PFSK-1 (cell line): ENCODE results near the gene ZNF654.

Experiments
- FOXP2 ChIP-seq: optimal IDR thresholded peaks from 2 replicates; pipeline ENCODE3; 2011; ENCODE audit warnings: borderline replicate concordance, control low read depth, inconsistent platforms; ENCODE audit not compliant: insufficient read depth; ENCODE audit errors: extremely low read length, extremely low read depth
- POLR2AphosphoS5 ChIP-seq: IDR thresholded peaks from 2 replicates; pipeline ENCODE4 v1.6.1; 2012; ENCODE audit warnings: low read depth, mild to moderate bottlenecking, control low read depth, low read length, moderate library complexity
- SIN3A ChIP-seq: IDR thresholded peaks from 2 replicates; pipeline ENCODE4 v1.6.1; 2012; ENCODE audit warnings: mild to moderate bottlenecking, low read length, moderate library complexity, borderline replicate concordance; ENCODE audit not compliant: insufficient read depth
- TAF1 ChIP-seq: IDR thresholded peaks from 2 replicates; pipeline ENCODE4 v1.6.1; 2012; ENCODE audit warnings: low read length, control low read depth, borderline replicate concordance; ENCODE audit not compliant: insufficient read depth
- TF ChIP-seq, protein P1 (sequence below), 2 experiments: IDR thresholded peaks; 2 replicates each; pipeline versions ENCODE4 v1.6.1 to v1.8.0; 2011 to 2012; ENCODE audit warnings: low read depth in 2 of 2, low read length in 2 of 2, control low read depth in 1 of 2, inconsistent platforms in 1 of 2, mild to moderate bottlenecking in 1 of 2, moderate library complexity in 1 of 2; ENCODE audit not compliant: insufficient read depth in 1 of 2

The ZNF654 gene

DNA sequence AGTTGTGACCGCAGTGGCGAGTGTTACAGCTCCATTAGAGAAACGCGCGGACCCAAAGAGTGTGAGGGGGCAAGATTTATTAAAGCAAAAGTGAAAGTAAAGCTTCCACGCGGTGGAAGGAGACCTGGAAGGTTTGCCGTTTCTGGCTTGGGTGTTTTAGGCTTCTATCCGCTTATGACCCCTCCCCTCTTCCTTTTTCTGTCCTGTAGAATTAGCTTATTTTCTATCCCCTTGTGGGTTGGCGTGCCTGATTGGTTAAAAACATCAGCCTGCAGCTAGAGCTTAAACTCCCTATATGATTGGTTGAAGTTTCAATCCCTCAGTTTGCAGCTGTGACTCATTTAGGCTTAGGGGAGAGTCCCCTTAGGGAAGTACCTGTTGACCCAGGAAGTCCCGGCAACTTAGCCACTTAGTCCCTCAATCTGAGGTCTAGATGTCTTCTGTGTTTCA, 130.3 kb downstream of the ZNF654 start:
- no peak for TF ChIP-seq POLR2AphosphoS5
- TF ChIP-seq SIN3A, result no peak
- TF ChIP-seq TAF1, result no peak
- no peak for TF ChIP-seq FOXP2
- TF ChIP-seq, protein P1, sequence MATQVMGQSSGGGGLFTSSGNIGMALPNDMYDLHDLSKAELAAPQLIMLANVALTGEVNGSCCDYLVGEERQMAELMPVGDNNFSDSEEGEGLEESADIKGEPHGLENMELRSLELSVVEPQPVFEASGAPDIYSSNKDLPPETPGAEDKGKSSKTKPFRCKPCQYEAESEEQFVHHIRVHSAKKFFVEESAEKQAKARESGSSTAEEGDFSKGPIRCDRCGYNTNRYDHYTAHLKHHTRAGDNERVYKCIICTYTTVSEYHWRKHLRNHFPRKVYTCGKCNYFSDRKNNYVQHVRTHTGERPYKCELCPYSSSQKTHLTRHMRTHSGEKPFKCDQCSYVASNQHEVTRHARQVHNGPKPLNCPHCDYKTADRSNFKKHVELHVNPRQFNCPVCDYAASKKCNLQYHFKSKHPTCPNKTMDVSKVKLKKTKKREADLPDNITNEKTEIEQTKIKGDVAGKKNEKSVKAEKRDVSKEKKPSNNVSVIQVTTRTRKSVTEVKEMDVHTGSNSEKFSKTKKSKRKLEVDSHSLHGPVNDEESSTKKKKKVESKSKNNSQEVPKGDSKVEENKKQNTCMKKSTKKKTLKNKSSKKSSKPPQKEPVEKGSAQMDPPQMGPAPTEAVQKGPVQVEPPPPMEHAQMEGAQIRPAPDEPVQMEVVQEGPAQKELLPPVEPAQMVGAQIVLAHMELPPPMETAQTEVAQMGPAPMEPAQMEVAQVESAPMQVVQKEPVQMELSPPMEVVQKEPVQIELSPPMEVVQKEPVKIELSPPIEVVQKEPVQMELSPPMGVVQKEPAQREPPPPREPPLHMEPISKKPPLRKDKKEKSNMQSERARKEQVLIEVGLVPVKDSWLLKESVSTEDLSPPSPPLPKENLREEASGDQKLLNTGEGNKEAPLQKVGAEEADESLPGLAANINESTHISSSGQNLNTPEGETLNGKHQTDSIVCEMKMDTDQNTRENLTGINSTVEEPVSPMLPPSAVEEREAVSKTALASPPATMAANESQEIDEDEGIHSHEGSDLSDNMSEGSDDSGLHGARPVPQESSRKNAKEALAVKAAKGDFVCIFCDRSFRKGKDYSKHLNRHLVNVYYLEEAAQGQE (IDR thresholded peaks at IDR 0.05; ENCODE audit: insufficient read depth in 1 of 2, low read depth in 2 of 2, low read length in 2 of 2), result no peak

DNA sequence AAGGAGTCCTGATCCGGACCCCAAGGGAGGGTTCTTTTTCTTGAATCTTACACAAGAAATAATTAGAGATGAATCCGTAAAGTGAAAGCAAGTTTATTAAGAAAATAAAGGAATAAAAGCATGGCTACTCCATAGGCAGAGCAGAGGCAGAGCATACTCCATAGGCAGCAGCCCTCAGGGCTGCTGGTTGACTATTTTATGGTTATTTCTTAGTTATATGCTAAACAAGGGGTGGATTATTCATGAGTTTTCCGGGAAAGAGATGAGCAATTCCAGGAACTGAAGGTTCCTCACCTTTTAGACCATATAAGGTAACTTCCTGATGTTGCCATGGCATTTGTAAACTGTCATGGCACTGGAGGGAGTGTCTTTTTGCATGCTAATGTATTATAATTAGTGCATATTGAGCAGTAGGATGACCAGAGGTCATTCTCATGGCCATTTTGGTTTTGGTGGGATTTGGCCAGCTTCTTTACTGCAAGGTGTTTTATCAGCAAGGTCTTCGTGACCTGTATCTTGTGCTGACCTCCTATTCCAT, 132.9 kb downstream of the ZNF654 start:
- TF ChIP-seq FOXP2 (no peak), TAF1 (no peak), SIN3A (no peak), POLR2AphosphoS5 (no peak)
- TF ChIP-seq, protein P1 (IDR thresholded peaks at IDR 0.05; ENCODE audit: insufficient read depth in 1 of 2, low read depth in 2 of 2, low read length in 2 of 2), result no peak

DNA sequence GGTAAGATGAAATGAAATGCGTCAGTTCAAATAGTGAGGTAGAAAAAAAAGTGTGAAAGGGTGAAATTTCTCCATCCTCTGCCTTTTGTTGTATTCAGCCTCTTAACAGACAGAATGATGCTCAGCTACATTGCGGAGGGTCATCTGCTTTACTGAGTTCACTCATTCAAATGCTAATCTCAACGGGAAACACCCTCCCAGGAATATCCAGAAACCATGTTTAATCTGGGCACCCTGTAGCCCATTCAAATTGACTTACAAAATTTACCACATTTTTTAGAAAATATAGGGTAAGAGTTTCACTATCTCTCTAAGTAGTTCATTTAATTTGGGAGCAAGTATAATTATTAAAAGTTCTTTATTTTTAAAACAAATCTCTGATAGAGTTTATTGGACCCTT, 133.6 kb downstream of the ZNF654 start:
- no peak for TF ChIP-seq POLR2AphosphoS5
- no peak for TF ChIP-seq SIN3A
- no peak for TF ChIP-seq FOXP2
- no peak for TF ChIP-seq TAF1
- TF ChIP-seq, protein P1 (IDR thresholded peaks at IDR 0.05; ENCODE audit: insufficient read depth in 1 of 2, low read depth in 2 of 2, low read length in 2 of 2), result no peak
